GM12878 (cell line): ENCODE data around the gene TMEM170B. TPM values are rescaled to one million over a fixed set of nuclear protein-coding genes. Genes with fewer than 3 reads are reported as not detected.

Experiments used
- ATAC-seq: fragments of 200-7000 bp; cut with Tn5 transposase; 3 replicates; pipeline ENCODE4 v1.9.1; 2020; ENCODE audit warnings: mild to moderate bottlenecking, moderate library complexity
- BruUV-seq: library from RNA; stranded (reverse); fragments of 400-500 nt; replicated peaks from 2 replicates; lab custom pipeline; 2021; lab: Mats Ljungman, UMichigan
- CTCF ChIA-PET: fragments of 300-600 bp; sonication (Branson Sonifier 250); formaldehyde crosslinking; extraction: SDS; loops from one replicate; lab custom pipeline; 2021; ENCODE audit warnings: inconsistent platforms; lab: Yijun Ruan, JAX
- POLR2A ChIA-PET: fragments of 350-600 bp; formaldehyde crosslinking; extraction: SDS; loops from one replicate; lab custom pipeline; 2021; ENCODE audit warnings: inconsistent platforms; lab: Charles Lee
- RAD21 ChIA-PET: fragments of 300-600 bp; sonication (Branson Sonifier 250); formaldehyde crosslinking; loops from one replicate; lab custom pipeline; 2023; ENCODE audit warnings: antibody characterized with exemption; ENCODE audit not compliant: unreplicated experiment; lab: Charles Lee
- SMC1A ChIA-PET: fragments of 300-600 bp; sonication (Branson Sonifier 250); formaldehyde crosslinking; loops from one replicate; lab custom pipeline; 2023; ENCODE audit not compliant: unreplicated experiment, uncharacterized antibody; lab: Charles Lee
- DNase-seq: peaks from one replicate; pipeline ENCODE4 v3.0.0-alpha.2; 2011; ENCODE audit warnings: low read depth, low spot score
- FAIRE-seq: peaks from 3 replicates; lab custom pipeline; 2011; peaks lifted over from hg19 to GRCh38; lab: Jason Lieb, UNC
- H2AFZ ChIP-seq: 2 replicates; pipeline ENCODE4 v1.6.0; 2011; ENCODE audit warnings: low read depth, low read length, control low read depth; ENCODE audit not compliant: control insufficient read depth
- H3K27ac ChIP-seq: 2 replicates; pipeline ENCODE4 v1.5.1; 2011; ENCODE audit warnings: control low read depth; ENCODE audit not compliant: control insufficient read depth, insufficient read depth
- H3K27me3 ChIP-seq, 2 experiments: replicated peaks in 1 of 2; 2 replicates each; pipeline versions ENCODE4 v1.6.0 to v1.6.1; 2011; ENCODE audit warnings: low read length in 1 of 2; ENCODE audit not compliant: control insufficient read depth in 2 of 2, insufficient read depth in 2 of 2
- H3K36me3 ChIP-seq, 2 experiments: 2 replicates each; pipeline ENCODE4 v1.5.1; 2011; ENCODE audit warnings: low read length in 1 of 2; ENCODE audit not compliant: control insufficient read depth in 2 of 2, insufficient read depth in 2 of 2
- H3K4me1 ChIP-seq: 2 replicates; pipeline ENCODE4 v1.6.1; 2011; ENCODE audit warnings: mild to moderate bottlenecking, low read length, moderate library complexity, mixed read lengths; ENCODE audit not compliant: control insufficient read depth, insufficient read depth
- H3K4me2 ChIP-seq: 2 replicates; pipeline ENCODE4 v1.6.0; 2011; ENCODE audit warnings: control low read depth; ENCODE audit not compliant: control insufficient read depth, insufficient read depth
- H3K4me3 ChIP-seq: fragments of 200-600 bp; sonication (generic); 2 replicates; pipeline ENCODE4 v1.5.1; 2016
- H3K79me2 ChIP-seq: 2 replicates; pipeline ENCODE4 v1.6.0; 2011; ENCODE audit warnings: low read length; ENCODE audit not compliant: control insufficient read depth, insufficient read depth
- H3K9ac ChIP-seq: 2 replicates; pipeline ENCODE4 v1.8.0; 2011; ENCODE audit warnings: low read length, control low read depth, mixed read lengths; ENCODE audit not compliant: control insufficient read depth, insufficient read depth
- H3K9me3 ChIP-seq: replicated peaks from 3 replicates; pipeline ENCODE4 v1.5.1; 2011; ENCODE audit warnings: mild to moderate bottlenecking, low read length; ENCODE audit not compliant: control insufficient read depth, insufficient read depth
- H4K20me1 ChIP-seq: 2 replicates; pipeline ENCODE4 v1.6.0; 2011; ENCODE audit not compliant: control insufficient read depth, insufficient read depth
- CBX5 ChIP-seq: sonication (generic); IDR thresholded peaks from 2 replicates; pipeline ENCODE4 v1.6.1; 2016; ENCODE audit warnings: low read depth, moderate library complexity, mild to moderate bottlenecking, inconsistent platforms
- CHD2 ChIP-seq: IDR thresholded peaks from 2 replicates; pipeline ENCODE4 v1.6.1; 2011; ENCODE audit warnings: low read depth, low read length, improper control_type of control experiment, borderline replicate concordance
- CREM ChIP-seq: IDR thresholded peaks from 2 replicates; pipeline ENCODE4 v1.6.1; 2014; ENCODE audit warnings: antibody characterized with exemption, low read depth
- ELK1 ChIP-seq: IDR thresholded peaks from 2 replicates; pipeline ENCODE4 v1.6.1; 2012; ENCODE audit warnings: low read depth, low read length, improper control_type of control experiment
- ESRRA ChIP-seq: IDR thresholded peaks from 2 replicates; pipeline ENCODE4 v1.6.1; 2012; ENCODE audit warnings: mild to moderate bottlenecking, low read length, improper control_type of control experiment
- IRF4 ChIP-seq: IDR thresholded peaks from 2 replicates; pipeline ENCODE4 v1.6.1; 2011; ENCODE audit warnings: low read depth, low read length
- LARP7 ChIP-seq: fragments of 450-650 bp; IDR thresholded peaks from 2 replicates; pipeline ENCODE4 v1.6.1; 2017; ENCODE audit warnings: mild to moderate bottlenecking
- MEF2B ChIP-seq: fragments of 450-650 bp; IDR thresholded peaks from 2 replicates; pipeline ENCODE4 v1.6.1; 2018; ENCODE audit warnings: mild to moderate bottlenecking, moderate library complexity; ENCODE audit not compliant: partially characterized antibody, poor library complexity, severe bottlenecking
- NBN ChIP-seq: fragments of 450-650 bp; IDR thresholded peaks from 2 replicates; pipeline ENCODE4 v1.6.1; 2016
- NR2C2 ChIP-seq: IDR thresholded peaks from 2 replicates; pipeline ENCODE4 v1.6.1; 2011; ENCODE audit warnings: borderline replicate concordance, low read depth; ENCODE audit not compliant: control insufficient read depth, insufficient read length
- PRDM15 ChIP-seq: fragments of 450-650 bp; formaldehyde crosslinking; IDR thresholded peaks from 2 replicates; pipeline ENCODE4 v1.4.0; 2020; ENCODE audit warnings: mild to moderate bottlenecking, moderate library complexity
- RAD21 ChIP-seq: IDR thresholded peaks from 2 replicates; pipeline ENCODE4 v1.6.1; 2011; ENCODE audit warnings: mild to moderate bottlenecking, low read depth, low read length, moderate library complexity; ENCODE audit not compliant: insufficient read depth
- SIN3A ChIP-seq: IDR thresholded peaks from 2 replicates; pipeline ENCODE4 v1.6.1; 2012; ENCODE audit warnings: low read depth, low read length, improper control_type of control experiment
- SKIL ChIP-seq: fragments of 450-650 bp; IDR thresholded peaks from 2 replicates; pipeline ENCODE4 v1.6.1; 2017; ENCODE audit warnings: mild to moderate bottlenecking, low read depth, inconsistent platforms; ENCODE audit not compliant: poor library complexity, severe bottlenecking
- STAT3 ChIP-seq: IDR thresholded peaks from 2 replicates; pipeline ENCODE4 v1.6.1; 2011; ENCODE audit warnings: low read depth, low read length, improper control_type of control experiment
- WGBS: methylation state at CpG from one replicate; pipeline ENCODE4 v1.1.6; 2016; ENCODE audit warnings: low lambda C conversion rate; ENCODE audit not compliant: insufficient replicate concordance, insufficient coverage; ENCODE audit errors: missing lambda C conversion rate; 5-methylcytosine and 5-hydroxymethylcytosine counted together
- in situ Hi-C: fragments of 300-500 bp; cut with MboI; formaldehyde crosslinking; loops from 9 replicates; pipeline ENCODE4 v1.14.3; 2018; ENCODE audit warnings: mixed read lengths
- intact Hi-C: fragments of 100-400 bp; cut with micrococcal nuclease; formaldehyde crosslinking; loops from one replicate; pipeline ENCODE4 v1.14.2; 2022; ENCODE audit not compliant: unreplicated experiment
- polyA plus RNA-seq, 11 experiments: library from polyadenylated mRNA; depleted of rRNA in 4 of 11; unstranded in 6 of 11; stranded (reverse) in 5 of 11; fragments of >200 nt; fragmentation: Nextera tagmentation in 4 of 11; fragmentation: Illumina TruSeq in 1 of 11; extraction: Ambion mirVana in 4 of 11; extraction: Trizol in 1 of 11; gene quantifications; 1 replicate in 1 of 11; 2 replicates in 10 of 11; pipeline versions ENCODE4 v1.2.1 to v1.2.3, GENCODE V29; 2011 to 2016; ENCODE audit warnings: inconsistent platforms in 2 of 11, missing spikeins in 2 of 11, low read depth in 1 of 11
- total RNA-seq, 4 experiments: library from RNA; depleted of rRNA in 3 of 4; stranded (reverse); fragments of >200 nt in 3 of 4; fragmentation: Illumina TruSeq in 1 of 4; extraction: Trizol in 1 of 4; gene quantifications; 2 replicates each; pipeline versions ENCODE4 v1.2.1 to v1.2.3, GENCODE V29; 2013 to 2021

TMEM170B gene
- total and polyA plus RNA-seq, 10 of the 15 experiments (the other 5 are each of a cell fraction or from before 2014, with no cell fraction given): 0.38 to 10.3 (median 4.2) TPM

GRCh38 chr6:11491596-11492463, 45.7 kb upstream of the TMEM170B start:
- POLR2A ChIA-PET: interaction anchor here (1.1 to 5.8 kb wide), 5 partner anchors 16 to 214 kb away, joined by 4 to 82 read pairs (median 8); no protein-coding TSS in a partner anchor
- Histone ChIP-seq H3K9ac (peak overlapping the region; percentile 22; the same call in 1 of the 2 replicates), H3K4me2 (peak overlapping the region; percentile 29; the same call in 1 of the 2 replicates), H3K27me3 (no peaks in the 10 kb centered on the region), H3K27ac (peak overlapping the region; percentile 68), H3K4me1 (peaks cover 51% of the 10 kb centered on the region), H3K79me2 (no peaks in the 10 kb centered on the region), H2AFZ (peak overlapping the region; percentile 68), H3K36me3 (no peaks in the 10 kb centered on the region), H3K4me3 (no peak overlapping the region), H3K9me3 (peaks cover 3% of the 10 kb centered on the region; the same call in 2 of the 3 replicates), H4K20me1 (no peaks in the 10 kb centered on the region)
- CTCF ChIA-PET: interaction anchor here (0.6 to 7.1 kb wide), 6 partner anchors 14 to 256 kb away, joined by 3 to 106 read pairs (median 4); no protein-coding TSS in a partner anchor
- FAIRE-seq (no peak), DNase-seq (no peak), ATAC-seq (peak; percentile 14)
- in situ Hi-C loops: loop anchor here (10.0 kb wide), 1 partner anchor 317 kb away; no protein-coding TSS in a partner anchor
- RAD21 ChIA-PET: interaction anchor here (0.6 to 7.1 kb wide), 21 partner anchors 23 to 396 kb away, joined by 3 to 348 read pairs (median 5); partner anchors contain the start of gene NEDD9
- 42% methylated on average over 10 of the region's 10 CpGs for WGBS
- no TSS peak for BruUV-seq
- intact Hi-C loops: loop anchor here (2.0 kb wide), 1 partner anchor 111 kb away; no protein-coding TSS in a partner anchor
- SMC1A ChIA-PET: interaction anchor here (0.5 to 7.8 kb wide), 22 partner anchors 8 to 725 kb away, joined by 3 to 250 read pairs (median 4); partner anchors contain the start of gene NEDD9
- TF ChIP-seq STAT3 (no peak), NR2C2 (peak; percentile 6), RAD21 (0 out of 2 replicates have a peak, but pooled peaks have one; percentile 2), LARP7 (no peak), CHD2 (no peak), ESRRA (no peak), PRDM15 (CRISPR knock-in tag) (no peak), SKIL (peak; percentile 39), ELK1 (no peak), MEF2B (peak; percentile 77), CBX5 (no peak), IRF4 (0 out of 2 replicates have a peak, but pooled peaks have one; percentile 20), NBN (0 out of 2 replicates have a peak, but pooled peaks have one; percentile 28), SIN3A (0 out of 2 replicates have a peak, but pooled peaks have one; percentile 33), CREM (no peak)
